ENCODE results near the gene LYRM1.
A peak's percentile ranks its signal among the peaks of the same experiment; 100 is the strongest.
"Not testable (repeated sequence)": the region's sequence is repeated elsewhere in the genome, so short reads cannot be mapped to it uniquely, and the experiment has no call there.

The LYRM1 gene

GRCh38 chr16:20937736-20938135 is 37.2 kb downstream of the LYRM1 start:
- DNase-seq (ENCODE audit: low read depth in 2 of 2): no peak

GRCh38 chr16:20938426-20938825 is 37.9 kb downstream of the LYRM1 start:
- no peak for DNase-seq (ENCODE audit: low read depth in 2 of 2)

- no peak for DNase-seq (ENCODE audit: low read depth in 2 of 2)
These were observed 39.0 kb downstream of the LYRM1 start for GRCh38 chr16:20939611-20940010.

GRCh38 chr16:20940871-20941635 is 40.5 kb downstream of the LYRM1 start:
- peak in 1 of 2 donors; percentile 17 for DNase-seq (ENCODE audit: low read depth in 2 of 2)

GRCh38 chr16:20941636-20941926 is 41.0 kb downstream of the LYRM1 start:
- DNase-seq (ENCODE audit: low read depth in 2 of 2): no peak

GRCh38 chr16:20942256-20942655 is 41.7 kb downstream of the LYRM1 start:
- no peak for DNase-seq (ENCODE audit: low read depth in 2 of 2)

- peak; percentile 14 to 43 for DNase-seq (ENCODE audit: low read depth in 2 of 2)
These were observed 44.4 kb downstream of the LYRM1 start for GRCh38 chr16:20944861-20945574.

- DNase-seq (ENCODE audit: low read depth in 2 of 2): not testable (repeated sequence)
These were observed 45.0 kb downstream of the LYRM1 start for GRCh38 chr16:20945575-20945875.

- DNase-seq (ENCODE audit: low read depth in 2 of 2): no peak
These were observed 45.6 kb downstream of the LYRM1 start for GRCh38 chr16:20946015-20946629.

GRCh38 chr16:20948444-20948843 is 47.9 kb downstream of the LYRM1 start:
- DNase-seq (ENCODE audit: low read depth in 2 of 2): no peak

- DNase-seq (ENCODE audit: low read depth in 2 of 2): no peak
These were observed 49.1 kb downstream of the LYRM1 start for GRCh38 chr16:20949660-20950059.

- DNase-seq (ENCODE audit: low read depth in 2 of 2): no peak
These were observed 49.7 kb downstream of the LYRM1 start for GRCh38 chr16:20950294-20950693.

- no peak for DNase-seq (ENCODE audit: low read depth in 2 of 2)
These were observed 51.8 kb downstream of the LYRM1 start for GRCh38 chr16:20952139-20952920.

- DNase-seq (ENCODE audit: low read depth in 2 of 2): no peak
These were observed 54.0 kb downstream of the LYRM1 start for GRCh38 chr16:20954574-20954973.

- no peak for DNase-seq (ENCODE audit: low read depth in 2 of 2)
These were observed 55.7 kb downstream of the LYRM1 start for GRCh38 chr16:20956319-20956718.

- DNase-seq (ENCODE audit: low read depth in 2 of 2): no peak
These were observed 56.6 kb downstream of the LYRM1 start for GRCh38 chr16:20957153-20957552.

GRCh38 chr16:20960899-20961298 is 60.3 kb downstream of the LYRM1 start:
- no peak for DNase-seq (ENCODE audit: low read depth in 2 of 2)

- DNase-seq (ENCODE audit: low read depth in 2 of 2): no peak
These were observed 68.2 kb downstream of the LYRM1 start for GRCh38 chr16:20968765-20969164.

GRCh38 chr16:20969386-20969785 is 68.8 kb downstream of the LYRM1 start:
- no peak for DNase-seq (ENCODE audit: low read depth in 2 of 2)

- no peak for DNase-seq (ENCODE audit: low read depth in 2 of 2)
These were observed 70.8 kb downstream of the LYRM1 start for GRCh38 chr16:20971401-20971800.

- DNase-seq (ENCODE audit: low read depth in 2 of 2): not testable (repeated sequence)
These were observed 72.6 kb downstream of the LYRM1 start for GRCh38 chr16:20973201-20973600.

All from stimulated activated CD8-positive, alpha-beta memory T cell treated with anti-CD3 and anti-CD28 coated beads, Interleukin-2, amount 100 ng/mL, for 48 hours (primary cell).